GM12891 (cell line): ENCODE measurements around the gene PSG6.
"Not testable (repeated sequence)": the region's sequence is repeated elsewhere in the genome, so short reads cannot be mapped to it uniquely, and the experiment has no call there.

Experiments
- PAX5 ChIP-seq: IDR thresholded peaks from 2 replicates; pipeline ENCODE4 v1.6.1; 2011; ENCODE audit warnings: low read length, moderate library complexity, mild to moderate bottlenecking; ENCODE audit not compliant: insufficient read depth, severe bottlenecking
- POLR2A ChIP-seq: IDR thresholded peaks from 2 replicates; pipeline ENCODE4 v1.6.1; 2011; ENCODE audit warnings: low read depth, low read length, control low read depth
- POLR2AphosphoS5 ChIP-seq: IDR thresholded peaks from 2 replicates; pipeline ENCODE4 v1.6.1; 2011; ENCODE audit warnings: low read depth, low read length, control low read depth
- TAF1 ChIP-seq: IDR thresholded peaks from 2 replicates; pipeline ENCODE4 v1.6.1; 2011; ENCODE audit warnings: low read depth, low read length, control low read depth

GRCh38 chr19:42897729-42898128, 20.0 kb downstream of the PSG6 start:
- TF ChIP-seq POLR2AphosphoS5, TAF1, POLR2A, PAX5: not testable (repeated sequence)
